ENCODE data around the gene MT1X.
A peak's percentile ranks its signal among the peaks of the same experiment; 100 is the strongest.

MT1X gene

DNA sequence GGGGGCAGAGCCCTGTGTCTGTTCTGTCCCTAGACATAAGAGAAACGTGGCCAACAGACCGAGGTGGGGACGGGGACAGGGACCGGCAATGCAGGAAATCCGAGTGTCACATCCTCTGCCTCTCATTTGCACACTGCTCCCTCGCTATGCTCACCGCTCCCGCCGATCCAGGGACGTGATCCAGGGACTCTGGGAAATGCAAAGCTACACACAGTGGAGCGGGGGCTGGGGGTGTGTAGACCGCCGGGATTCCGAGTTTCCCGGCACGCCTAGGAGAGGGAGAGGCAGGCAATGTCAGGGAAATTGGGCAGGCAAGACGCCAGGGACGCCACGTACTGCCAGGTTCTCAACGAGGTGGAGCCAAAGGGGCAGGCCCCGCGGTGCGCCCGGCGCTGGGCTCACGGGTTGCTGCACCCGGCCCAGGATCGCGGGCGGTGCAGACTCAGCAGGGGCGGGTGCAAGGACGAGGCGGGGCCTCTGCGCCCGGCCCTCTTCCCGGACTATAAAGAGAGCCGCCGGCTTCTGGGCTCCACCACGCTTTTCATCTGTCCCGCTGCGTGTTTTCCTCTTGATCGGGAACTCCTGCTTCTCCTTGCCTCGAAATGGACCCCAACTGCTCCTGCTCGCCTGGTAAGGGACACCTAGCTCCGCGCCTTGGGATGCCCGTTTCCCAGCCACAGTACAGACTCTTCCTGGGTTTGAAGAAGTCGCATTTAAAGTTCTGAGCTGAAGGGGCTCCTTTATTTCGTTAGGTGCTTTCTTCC is at the start of gene MT1X:
Gene MT1X, plus strand, starts transcription at position 532 of the 764 bp plus-strand sequence. Its CDS starts 71 bp downstream, at position 603.
- DNase-seq (ENCODE audit: low read depth): peak; percentile 64
- peak within 1 kb of the TSS; percentile 65 for H3K4me3 ChIP-seq (ENCODE audit: low read depth, low read length)

DNA sequence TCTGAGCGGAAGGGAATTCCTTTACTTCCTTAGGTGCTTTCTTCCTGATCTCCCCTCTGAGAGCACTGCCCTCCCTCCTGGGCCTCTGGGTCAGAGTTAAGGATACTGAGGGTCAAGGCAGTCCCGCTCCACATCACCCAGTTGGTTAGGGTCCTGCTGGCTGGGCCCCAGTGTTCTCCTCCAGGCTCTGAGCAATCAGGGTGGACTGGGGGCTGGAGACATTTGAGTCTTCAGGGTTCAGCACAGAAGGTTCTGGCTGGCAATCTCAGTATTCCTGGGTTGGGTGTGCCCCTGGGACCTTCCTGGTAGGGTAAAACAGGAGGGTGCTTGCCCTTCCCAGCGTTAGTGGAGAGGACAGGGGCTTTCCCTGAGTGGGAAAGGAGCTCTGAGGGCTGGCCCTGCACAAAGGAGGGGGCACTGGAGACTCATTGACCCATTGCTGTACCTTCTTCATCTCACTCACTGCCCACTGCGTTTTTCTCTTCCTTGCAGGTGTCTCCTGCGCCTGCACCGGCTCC is 49.4 kb upstream of the MT1X start:
- DNase-seq (ENCODE audit: low read depth): no peak
- H3K4me3 ChIP-seq (ENCODE audit: low read depth, low read length): no peak overlapping the region

DNA sequence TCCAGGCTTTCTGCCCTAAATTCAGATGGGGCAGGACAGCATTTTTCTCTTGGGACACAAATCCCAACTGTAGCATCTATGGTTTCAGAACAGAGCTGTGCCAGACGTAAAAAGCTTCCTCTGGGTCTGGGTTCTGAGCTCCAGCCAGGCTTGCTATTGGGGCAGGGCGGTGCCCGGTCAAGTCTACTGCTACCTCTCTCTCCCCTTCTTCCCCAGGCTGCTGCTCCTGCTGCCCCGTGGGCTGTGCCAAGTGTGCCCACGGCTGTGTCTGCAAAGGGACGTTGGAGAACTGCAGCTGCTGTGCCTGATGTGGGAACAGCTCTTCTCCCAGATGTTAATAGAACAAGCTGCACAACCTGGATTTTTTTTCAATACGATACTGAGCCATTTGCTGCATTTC is 48.7 kb upstream of the MT1X start:
- H3K4me3 ChIP-seq (ENCODE audit: low read depth, low read length): no peak overlapping the region
- DNase-seq (ENCODE audit: low read depth): no peak

DNA sequence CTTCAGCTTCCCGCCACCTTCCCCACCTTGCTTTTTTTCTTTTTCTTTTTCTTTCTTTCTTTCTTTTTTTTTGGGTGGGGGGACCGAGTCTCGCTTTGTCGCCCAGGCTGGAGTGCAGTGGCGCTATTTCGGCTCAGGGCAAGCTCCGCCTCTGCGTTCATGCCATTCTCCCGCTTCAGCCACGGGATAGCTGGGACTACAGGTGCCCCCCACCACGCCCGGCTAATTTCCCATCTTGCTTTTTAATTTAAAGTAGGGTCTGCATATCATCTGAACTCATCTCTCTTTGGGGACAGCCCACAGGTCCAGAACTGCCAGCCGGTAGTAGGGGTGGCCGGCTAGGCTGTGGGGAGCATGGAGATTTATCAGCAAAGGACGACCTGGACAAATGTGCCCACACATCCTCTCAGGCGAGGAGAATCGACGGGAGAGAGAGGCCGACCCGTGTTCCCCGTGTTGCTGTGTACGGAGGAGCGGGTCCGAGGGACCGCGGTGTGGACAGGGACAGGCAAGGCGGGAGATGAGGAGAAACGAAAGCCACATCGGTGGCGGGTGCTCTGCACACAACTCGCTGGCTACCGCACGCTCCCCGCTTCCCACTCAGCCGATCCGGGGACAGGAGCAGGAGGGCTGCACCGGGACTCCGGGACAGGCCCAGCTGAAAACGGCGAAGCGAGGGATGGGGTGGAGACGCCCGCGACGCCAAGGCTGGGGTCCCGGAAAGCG is 47.4 kb upstream of the MT1X start:
- peak overlapping the region; percentile 27 for H3K4me3 ChIP-seq (ENCODE audit: low read depth, low read length)
- no peak for DNase-seq (ENCODE audit: low read depth)

DNA sequence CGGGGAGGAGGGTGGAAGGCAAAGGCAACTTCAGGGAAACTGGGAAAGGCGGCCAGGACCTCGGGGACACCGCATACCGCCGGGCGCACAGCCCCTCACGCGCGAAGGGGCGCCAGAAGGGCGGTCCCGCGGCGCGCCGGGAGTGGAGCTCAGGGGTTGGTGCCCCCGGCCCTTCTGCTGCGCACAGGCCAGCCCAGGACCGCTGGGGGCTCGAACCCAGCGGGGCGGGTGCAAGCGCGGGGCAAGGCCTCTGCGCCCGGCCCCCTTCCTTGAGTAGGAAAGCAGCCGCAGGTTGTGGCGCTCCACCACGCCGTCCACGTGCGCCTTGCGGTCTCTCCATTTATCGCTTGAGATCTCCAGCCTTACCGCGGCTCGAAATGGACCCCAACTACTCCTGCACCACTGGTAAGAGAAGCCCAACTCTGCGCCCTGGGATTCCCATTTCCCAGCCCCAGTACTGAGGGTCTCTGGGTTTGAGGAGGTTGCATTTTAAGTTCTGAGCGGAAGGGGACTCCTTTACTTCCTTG is 46.8 kb upstream of the MT1X start:
- H3K4me3 ChIP-seq (ENCODE audit: low read depth, low read length): peak overlapping the region; percentile 27
- no peak for DNase-seq (ENCODE audit: low read depth)

DNA sequence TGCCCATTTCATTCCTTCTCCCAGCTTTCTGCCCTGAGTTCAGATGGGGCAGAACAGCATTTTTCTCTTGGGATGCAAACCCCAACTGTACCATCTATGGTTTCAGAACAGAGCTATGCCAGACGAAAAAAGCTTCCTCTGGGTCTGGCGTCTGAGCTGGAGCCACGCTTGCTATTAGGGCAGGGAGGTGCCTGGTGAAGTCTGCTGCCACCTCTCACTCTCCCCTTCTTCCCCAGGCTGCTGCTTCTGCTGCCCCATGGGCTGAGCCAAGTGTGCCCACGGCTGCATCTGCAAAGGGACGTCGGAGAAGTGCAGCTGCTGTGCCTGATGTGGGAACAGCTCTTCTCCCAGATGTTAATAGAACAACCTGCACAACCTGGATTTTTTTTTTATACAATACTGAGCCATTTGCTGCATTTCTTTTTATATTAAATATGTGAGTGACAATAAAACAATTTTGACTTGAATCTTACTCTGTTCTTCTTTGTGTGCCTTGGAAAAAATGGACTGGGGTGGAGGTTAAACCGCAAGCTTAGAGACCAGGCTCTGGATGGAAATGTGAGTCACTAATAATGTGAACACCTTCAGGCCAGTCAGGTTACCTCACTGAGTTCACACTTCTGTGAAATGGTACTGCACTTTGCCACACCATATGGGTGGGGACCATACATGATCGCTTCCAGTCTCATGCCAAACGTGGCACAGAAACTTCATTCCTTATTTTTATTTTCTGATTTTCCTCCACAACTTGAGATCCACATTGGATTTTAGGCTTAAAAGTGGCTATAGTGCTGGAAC is 45.5 kb upstream of the MT1X start:
- no peak overlapping the region for H3K4me3 ChIP-seq (ENCODE audit: low read depth, low read length)

DNA sequence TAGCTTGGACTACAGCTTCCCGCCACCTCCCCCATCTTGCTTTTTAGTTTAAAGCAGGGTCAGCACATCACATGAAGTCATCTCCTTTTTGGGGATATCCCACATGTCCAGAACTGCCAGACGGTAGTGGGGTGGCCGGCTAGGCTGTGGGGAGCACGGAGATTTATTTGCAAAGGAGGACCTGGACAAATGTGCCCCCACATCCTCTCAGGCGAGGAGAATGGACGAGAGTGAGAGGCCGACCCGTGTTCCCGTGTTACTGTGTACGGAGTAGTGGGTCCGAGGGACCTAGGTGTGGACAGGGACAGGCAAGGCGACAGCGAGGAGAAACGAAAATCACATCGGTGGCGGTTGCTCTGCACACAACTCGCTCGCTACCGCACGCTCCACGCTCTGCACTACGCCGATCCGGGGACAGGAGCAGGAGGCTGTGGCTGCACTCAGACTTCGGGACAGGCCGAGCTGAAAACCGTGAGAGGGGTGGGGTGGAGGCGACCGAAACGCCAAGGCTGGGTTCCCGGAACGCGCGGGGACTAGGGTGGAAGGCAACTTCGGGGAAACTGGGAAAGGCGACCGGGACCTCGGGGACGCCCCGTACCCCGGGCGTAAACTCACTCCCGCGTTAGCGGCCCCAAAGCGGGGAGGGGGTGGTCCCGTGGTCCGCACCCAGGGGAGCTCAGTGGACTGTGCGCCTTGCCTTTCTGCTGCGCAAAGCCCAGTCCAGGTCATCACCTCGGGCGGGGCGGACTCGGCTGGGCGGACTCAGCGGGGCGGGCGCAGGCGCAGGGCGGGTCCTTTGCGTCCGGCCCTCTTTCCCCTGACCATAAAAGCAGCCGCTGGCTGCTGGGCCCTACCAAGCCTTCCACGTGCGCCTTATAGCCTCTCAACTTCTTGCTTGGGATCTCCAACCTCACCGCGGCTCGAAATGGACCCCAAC is 44.2 kb upstream of the MT1X start, which contains the start of gene MT1A:
Gene MT1A, plus strand, starts transcription at position 853 of the 937 bp plus-strand sequence. Its CDS starts 73 bp downstream, at position 926.
- peak within 1 kb of the TSS; percentile 55 for H3K4me3 ChIP-seq (ENCODE audit: low read depth, low read length)
- no peak for DNase-seq (ENCODE audit: low read depth)

More for the DNA sequence above, 45.5 kb upstream of the MT1X start:
- no peak for DNase-seq (ENCODE audit: low read depth)

DNA sequence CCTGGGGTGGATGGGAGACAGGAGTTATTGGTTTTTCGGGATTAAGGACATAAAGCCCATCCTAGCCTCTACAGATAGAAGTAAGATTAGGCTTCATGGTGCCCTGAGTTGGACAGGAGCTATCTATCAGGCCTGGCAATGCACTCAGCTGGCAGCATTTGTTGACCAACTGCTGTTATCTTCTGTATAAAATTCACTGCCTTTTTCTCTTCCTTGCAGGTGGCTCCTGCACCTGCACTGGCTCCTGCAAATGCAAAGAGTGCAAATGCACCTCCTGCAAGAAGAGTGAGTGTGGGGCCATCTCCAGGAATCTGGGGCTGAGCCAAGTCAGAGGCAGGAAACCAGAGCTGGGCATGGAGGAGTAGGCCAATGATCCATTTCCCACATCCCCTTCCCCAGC is 43.2 kb upstream of the MT1X start:
- DNase-seq (ENCODE audit: low read depth): no peak

DNA sequence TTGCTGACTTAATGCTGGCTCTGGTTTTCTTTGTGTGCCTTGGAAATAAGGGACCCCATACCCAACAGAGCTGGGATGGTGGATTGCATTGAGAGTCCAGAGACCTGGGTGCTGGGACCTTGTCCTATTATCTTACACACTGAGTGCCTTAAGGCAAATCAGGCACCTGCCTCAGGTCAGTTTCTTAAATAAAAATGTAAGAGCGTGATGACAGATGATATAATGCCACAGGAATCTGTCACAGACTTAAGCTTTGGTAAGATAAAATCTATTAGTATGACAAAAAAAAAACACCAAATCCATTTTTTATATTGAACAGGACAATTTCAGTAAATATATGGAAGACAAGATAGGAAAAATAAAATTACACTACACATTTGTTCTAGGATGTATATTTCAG is 42.2 kb upstream of the MT1X start:
- H3K4me3 ChIP-seq (ENCODE audit: low read depth, low read length): no peak overlapping the region
- DNase-seq (ENCODE audit: low read depth): no peak

More for the DNA sequence above, 43.2 kb upstream of the MT1X start:
- no peak overlapping the region for H3K4me3 ChIP-seq (ENCODE audit: low read depth, low read length)

DNA sequence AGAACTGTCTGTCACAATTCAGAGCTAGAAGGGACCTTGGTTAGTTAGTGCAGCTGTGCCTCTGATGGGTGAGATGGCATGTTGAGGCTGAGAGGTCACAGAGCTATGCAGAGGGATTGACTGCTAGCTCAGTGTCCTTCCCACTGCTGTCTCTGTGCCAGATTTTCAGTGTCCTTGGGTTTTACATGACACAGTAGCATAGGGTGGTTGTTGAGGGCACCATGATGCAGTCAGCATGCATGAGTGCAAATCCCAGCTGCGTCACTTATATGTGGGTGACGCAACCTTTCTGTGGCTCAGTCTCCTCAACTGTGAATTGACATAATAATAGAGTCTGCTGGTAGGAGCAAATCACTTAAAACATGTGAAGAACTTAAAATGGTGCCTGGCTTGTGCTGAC is 41.1 kb upstream of the MT1X start:
- no peak overlapping the region for H3K4me3 ChIP-seq (ENCODE audit: low read depth, low read length)
- no peak for DNase-seq (ENCODE audit: low read depth)

DNA sequence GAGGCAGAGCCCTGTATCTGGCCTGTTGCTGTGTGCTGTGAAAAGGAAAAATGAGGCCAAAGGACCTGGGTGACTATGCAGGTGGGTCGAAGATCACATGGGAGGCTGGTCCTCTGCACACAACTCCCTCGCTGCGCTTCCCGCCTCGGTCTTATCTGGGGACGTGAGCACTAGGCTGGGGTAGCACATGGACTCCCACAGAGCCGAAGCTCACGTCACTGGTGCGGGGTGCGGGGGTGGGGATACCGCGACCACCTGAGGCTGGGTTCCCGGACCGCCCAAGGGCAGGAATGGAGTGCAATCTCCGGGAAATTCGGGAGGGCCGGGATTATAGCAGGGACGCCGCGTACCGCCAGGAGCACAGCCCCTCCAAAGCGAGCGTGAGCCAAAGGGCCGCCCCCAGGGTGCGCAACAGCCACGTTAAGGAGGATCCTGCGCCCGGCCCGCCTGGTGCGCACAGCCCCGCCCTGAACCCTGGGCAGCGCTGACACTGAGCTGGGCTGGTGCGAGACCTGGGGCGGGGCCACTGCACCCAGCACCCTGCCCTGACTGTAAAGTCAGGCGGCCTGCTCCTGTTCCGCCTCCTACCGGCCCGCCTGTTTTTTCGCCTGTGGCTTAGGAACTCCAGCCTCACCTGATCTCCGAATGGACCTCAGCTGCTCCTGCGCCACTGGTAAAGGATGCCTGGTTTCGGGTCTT is 39.0 kb upstream of the MT1X start:
- peak overlapping the region; percentile 22 for H3K4me3 ChIP-seq (ENCODE audit: low read depth, low read length)
- no peak for DNase-seq (ENCODE audit: low read depth)

DNA sequence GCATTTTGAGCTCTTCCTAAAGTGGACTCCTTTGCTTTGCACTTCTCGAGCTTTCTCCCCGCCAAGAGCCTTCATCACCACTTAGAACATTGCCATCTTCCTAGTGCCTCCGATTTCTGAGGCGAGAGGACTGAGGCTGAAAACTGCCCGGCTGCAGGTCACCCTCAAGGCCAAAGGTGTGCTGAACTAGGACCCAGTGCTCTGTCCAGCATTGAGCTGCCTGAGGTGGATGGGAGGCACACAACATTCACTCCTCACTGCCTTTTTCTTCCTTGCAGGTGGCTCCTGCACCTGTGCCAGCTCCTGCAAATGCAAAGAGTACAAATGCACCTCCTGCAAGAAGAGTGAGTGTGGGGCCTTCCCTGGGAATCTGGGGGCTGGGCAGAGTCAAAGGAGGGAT is 38.4 kb upstream of the MT1X start:
- H3K4me3 ChIP-seq (ENCODE audit: low read depth, low read length): no peak overlapping the region
- DNase-seq (ENCODE audit: low read depth): no peak

DNA sequence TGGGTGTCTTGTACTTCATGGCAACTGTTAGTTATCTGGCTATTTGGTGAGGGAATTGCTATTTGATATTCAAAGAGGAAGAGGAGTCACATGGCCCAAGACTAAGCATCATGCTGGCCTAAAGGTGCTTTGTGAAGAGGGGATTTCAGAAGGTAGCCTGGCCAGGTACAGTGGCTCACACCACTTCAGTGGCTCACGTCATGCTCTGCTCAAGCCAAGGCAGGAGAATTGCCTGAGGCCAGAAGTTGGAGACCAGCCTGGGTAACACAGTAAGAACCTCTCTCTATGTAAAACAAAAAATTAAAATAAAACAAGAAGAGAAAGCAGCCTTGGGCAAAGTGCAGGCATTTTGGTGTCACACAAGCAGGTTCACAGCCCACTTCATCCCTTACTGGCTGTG is 37.0 kb upstream of the MT1X start:
- DNase-seq (ENCODE audit: low read depth): no peak
- no peak overlapping the region for H3K4me3 ChIP-seq (ENCODE audit: low read depth, low read length)

DNA sequence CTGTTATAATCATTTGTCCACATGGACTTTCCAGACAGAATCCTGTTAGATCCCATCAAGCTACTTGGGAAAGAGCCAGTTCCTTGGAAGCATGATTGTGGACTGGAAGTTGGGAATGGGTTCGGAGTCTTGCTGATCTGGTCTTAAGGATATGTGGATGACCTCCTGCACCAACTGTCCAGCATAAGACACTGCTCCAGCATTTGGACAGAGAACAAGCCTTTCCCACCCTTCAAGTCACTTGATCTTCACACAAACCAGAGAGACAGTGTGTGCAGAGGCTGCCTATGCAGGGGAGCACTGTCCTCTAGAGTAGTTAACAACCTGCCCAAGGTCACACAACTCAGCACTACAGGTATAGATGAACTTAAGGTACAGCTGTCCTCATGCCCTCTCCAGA is 36.4 kb upstream of the MT1X start:
- H3K4me3 ChIP-seq (ENCODE audit: low read depth, low read length): no peak overlapping the region
- DNase-seq (ENCODE audit: low read depth): no peak

DNA sequence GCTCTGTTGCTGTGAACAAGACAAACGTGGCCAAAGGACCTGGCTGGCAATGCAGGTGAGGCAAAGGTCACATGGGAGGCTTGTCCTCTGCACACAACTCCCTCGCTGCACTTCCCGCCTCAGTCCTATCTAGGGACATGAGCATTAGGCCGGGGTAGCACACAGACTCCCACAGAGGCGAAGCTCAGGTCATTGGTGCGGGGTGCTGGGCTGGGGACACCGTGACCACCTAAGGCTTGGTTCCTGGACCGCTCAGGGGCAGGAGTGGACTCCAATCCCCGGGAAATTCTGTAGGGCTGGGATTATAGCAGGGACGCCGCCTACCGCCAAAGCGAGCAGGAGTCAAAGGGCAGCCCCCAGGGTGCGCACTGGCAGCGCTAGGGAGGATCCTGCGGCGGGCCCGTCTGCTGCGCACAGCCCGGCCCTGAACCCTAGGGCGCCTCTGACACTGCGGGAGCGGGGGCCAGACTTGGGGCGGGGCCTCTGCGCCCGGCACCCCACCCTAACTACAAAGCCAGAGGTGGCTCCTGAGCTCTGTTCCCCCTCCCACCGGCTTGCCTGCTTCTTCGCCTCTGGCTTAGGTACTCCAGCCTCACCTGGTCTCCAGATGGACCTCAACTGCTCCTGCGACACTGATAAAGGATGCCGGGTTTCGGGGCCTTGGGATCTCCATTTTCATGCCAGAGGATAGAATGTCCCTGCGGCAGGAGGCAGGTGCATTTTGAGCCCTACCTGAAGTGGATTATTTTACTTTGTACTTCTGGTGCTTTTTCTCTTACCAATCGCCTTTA is 34.4 kb upstream of the MT1X start:
- DNase-seq (ENCODE audit: low read depth): no peak
- no peak overlapping the region for H3K4me3 ChIP-seq (ENCODE audit: low read depth, low read length)

DNA sequence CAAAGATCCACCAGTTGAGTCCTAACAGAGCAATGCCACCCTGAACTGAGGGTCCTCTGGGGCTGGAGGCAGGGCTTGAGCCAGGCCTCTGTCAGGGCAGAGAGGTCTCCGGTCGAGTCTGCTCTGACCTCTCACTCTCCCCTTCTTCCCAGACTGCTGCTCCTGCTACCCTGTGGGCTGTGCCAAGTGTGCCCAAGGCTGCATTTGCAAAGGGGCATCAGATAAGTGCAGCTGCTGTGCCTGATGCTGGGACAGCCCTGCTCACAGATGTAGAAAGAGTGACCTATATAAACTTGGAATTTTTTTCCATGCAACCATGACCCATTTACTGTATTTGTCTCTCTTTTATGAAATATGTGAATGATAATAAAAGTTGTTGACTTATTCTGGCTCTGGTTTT is 33.0 kb upstream of the MT1X start:
- no peak overlapping the region for H3K4me3 ChIP-seq (ENCODE audit: low read depth, low read length)
- no peak for DNase-seq (ENCODE audit: low read depth)

DNA sequence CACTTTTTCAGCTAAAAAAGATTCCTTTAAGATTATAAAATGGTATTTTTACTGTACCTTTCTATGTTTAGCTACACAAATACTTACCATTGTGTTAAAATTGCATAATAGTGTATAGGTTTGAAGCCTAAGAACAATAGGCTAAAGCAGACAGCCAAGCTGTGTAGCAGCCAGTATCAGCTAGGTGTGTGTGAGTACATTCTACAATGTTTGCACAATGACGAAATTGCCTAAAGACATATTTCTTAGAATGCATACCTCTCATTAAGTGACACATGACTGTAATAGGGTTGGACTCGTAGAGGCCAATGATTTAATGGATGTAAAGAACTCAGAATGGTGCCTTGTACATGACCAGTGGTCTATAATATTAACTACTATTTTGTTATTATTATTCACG is 32.5 kb upstream of the MT1X start:
- no peak overlapping the region for H3K4me3 ChIP-seq (ENCODE audit: low read depth, low read length)
- no peak for DNase-seq (ENCODE audit: low read depth)

All from skeletal muscle cell (primary cell).